PC-3 (cell line): ENCODE measurements around the gene ST7. TPM values are rescaled to one million over a fixed set of nuclear protein-coding genes. Genes with fewer than 3 reads are reported as not detected.

Experiments used
- ATAC-seq: fragments of 200-7000 bp; cut with Tn5 transposase; 2 replicates; pipeline ENCODE4 v1.9.1; 2020; ENCODE audit warnings: mild to moderate bottlenecking, moderate library complexity
- BruUV-seq: library from RNA; stranded (reverse); fragments of 400-500 nt; replicated peaks from 2 replicates; lab custom pipeline; 2021; lab: Mats Ljungman, UMichigan
- CTCF ChIA-PET: fragments of 300-600 bp; sonication (Branson Sonifier 250); formaldehyde crosslinking; loops from one replicate; lab custom pipeline; 2022; ENCODE audit warnings: antibody characterized with exemption; lab: Charles Lee
- POLR2A ChIA-PET: fragments of 300-600 bp; sonication (Branson Sonifier 250); formaldehyde crosslinking; loops from one replicate; lab custom pipeline; 2022; ENCODE audit warnings: antibody characterized with exemption; ENCODE audit not compliant: unreplicated experiment; lab: Charles Lee
- DNase-seq: peaks from one replicate; pipeline ENCODE4 v3.0.0-alpha.2; 2015
- H2AFZ ChIP-seq: fragments of 300-600 bp; sonication (generic); 2 replicates; pipeline ENCODE4 v1.6.0; 2016; ENCODE audit warnings: antibody characterized with exemption, low read length
- H3F3A ChIP-seq: fragments of 300-600 bp; sonication (generic); one replicate; pipeline ENCODE4 v1.6.0; 2017; ENCODE audit warnings: antibody characterized with exemption, low read length, control low read depth, mild to moderate bottlenecking; ENCODE audit not compliant: unreplicated experiment
- H3K27ac ChIP-seq: fragments of 300-600 bp; sonication (generic); 2 replicates; pipeline ENCODE4 v1.5.1; 2016; ENCODE audit warnings: mild to moderate bottlenecking, low read length
- H3K27me3 ChIP-seq: fragments of 300-600 bp; sonication (generic); 2 replicates; pipeline ENCODE4 v1.6.1; 2016; ENCODE audit warnings: low read length, mixed read lengths
- H3K36me3 ChIP-seq: fragments of 300-600 bp; sonication (generic); 2 replicates; pipeline ENCODE4 v1.6.1; 2016; ENCODE audit warnings: low read depth, mixed run types, low read length, mixed read lengths
- H3K4me1 ChIP-seq: fragments of 300-600 bp; sonication (generic); 2 replicates; pipeline ENCODE4 v1.5.1; 2016; ENCODE audit warnings: low read length; ENCODE audit not compliant: insufficient read depth
- H3K4me2 ChIP-seq: fragments of 300-600 bp; sonication (generic); 2 replicates; pipeline ENCODE4 v1.6.0; 2016; ENCODE audit warnings: low read length
- H3K4me3 ChIP-seq: fragments of 300-600 bp; sonication (generic); 2 replicates; pipeline ENCODE4 v1.5.1; 2016; ENCODE audit warnings: mild to moderate bottlenecking, low read length, mixed read lengths
- H3K79me2 ChIP-seq: fragments of 300-600 bp; sonication (generic); 2 replicates; pipeline ENCODE4 v1.6.1; 2017; ENCODE audit warnings: low read length, mixed read lengths
- H3K9ac ChIP-seq: fragments of 300-600 bp; sonication (generic); 2 replicates; pipeline ENCODE4 v1.6.0; 2016; ENCODE audit warnings: mild to moderate bottlenecking, low read length
- H3K9me2 ChIP-seq: fragments of 300-600 bp; sonication (generic); replicated peaks from 2 replicates; pipeline ENCODE4 v1.6.1; 2016; ENCODE audit warnings: mixed run types, low read length, mixed read lengths
- H3K9me3 ChIP-seq: fragments of 300-600 bp; sonication (generic); 2 replicates; pipeline ENCODE4 v1.6.1; 2016; ENCODE audit warnings: low read length, mixed read lengths
- H4K20me1 ChIP-seq: fragments of 300-600 bp; sonication (generic); 2 replicates; pipeline ENCODE4 v1.6.1; 2016; ENCODE audit warnings: low read length, mixed read lengths
- CTCF ChIP-seq: fragments of 300-600 bp; sonication (generic); conservative IDR thresholded peaks from 2 replicates; pipeline ENCODE4 v1.5.1; 2017; ENCODE audit warnings: antibody characterized with exemption, low read depth, mild to moderate bottlenecking, low read length
- EZH2 ChIP-seq: fragments of 300-600 bp; sonication (generic); IDR thresholded peaks from one replicate; pipeline ENCODE4 v1.6.1; 2017; ENCODE audit warnings: antibody characterized with exemption, mild to moderate bottlenecking, low read length; ENCODE audit not compliant: unreplicated experiment
- EZH2phosphoT487 ChIP-seq: fragments of 300-600 bp; sonication (generic); IDR thresholded peaks from 2 replicates; pipeline ENCODE4 v1.6.1; 2018; ENCODE audit warnings: mild to moderate bottlenecking, antibody characterized with exemption, low read length, borderline replicate concordance
- intact Hi-C: fragments of 100-400 bp; cut with micrococcal nuclease; formaldehyde crosslinking; loops from 2 replicates; pipeline ENCODE4 v1.9.0; 2023
- total RNA-seq: library from RNA; depleted of rRNA; stranded (reverse); fragments of >200 nt; gene quantifications from 2 replicates; pipeline ENCODE4 v1.2.3, GENCODE V29; 2014

ST7 gene
- total RNA-seq, 1 experiment from 2014 or later = 19.7 TPM

DNA sequence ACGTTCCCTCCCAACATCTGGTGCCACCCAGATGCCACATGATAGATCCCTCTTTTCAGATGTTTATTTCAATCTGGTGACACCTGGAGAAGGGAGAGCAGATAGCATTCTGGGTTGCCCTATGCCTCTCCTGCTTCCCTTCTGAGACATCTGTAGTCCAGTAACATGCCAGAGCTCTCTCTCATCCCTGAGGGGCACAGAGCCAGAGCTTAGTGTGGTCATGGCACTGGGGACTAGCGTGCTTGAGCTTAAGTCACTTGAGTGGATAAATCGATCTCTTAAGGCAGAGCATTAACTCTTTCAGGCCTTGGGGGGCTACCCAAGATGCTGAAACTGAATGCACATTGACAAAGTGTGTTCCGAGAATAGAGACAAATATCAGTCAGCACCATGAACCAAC is 321.6 kb downstream of the ST7 start:
- Histone ChIP-seq H3K79me2 (no peaks in the 10 kb centered on the region), H3K9me2 (no peaks in the 10 kb centered on the region), H3K27me3 (no peaks in the 10 kb centered on the region), H3K36me3 (no peaks in the 10 kb centered on the region), H3K4me3 (no peak overlapping the region), H3K9me3 (no peaks in the 10 kb centered on the region), H3K4me1 (peaks cover 15% of the 10 kb centered on the region), H4K20me1 (no peaks in the 10 kb centered on the region), H3K9ac (no peak overlapping the region), H3K4me2 (no peak overlapping the region), H3K27ac (no peak overlapping the region), H3F3A (peaks cover 4% of the 10 kb centered on the region), H2AFZ (no peak overlapping the region)
- ATAC-seq = no peak
- ChIA-PET CTCF (no interaction called here), POLR2A (no interaction called here)
- TF ChIP-seq EZH2 = no peak
- TF ChIP-seq CTCF = no peak
- TF ChIP-seq EZH2phosphoT487 = no peak
- intact Hi-C loops = no loop called here
- no TSS peak for BruUV-seq
- DNase-seq = no peak

DNA sequence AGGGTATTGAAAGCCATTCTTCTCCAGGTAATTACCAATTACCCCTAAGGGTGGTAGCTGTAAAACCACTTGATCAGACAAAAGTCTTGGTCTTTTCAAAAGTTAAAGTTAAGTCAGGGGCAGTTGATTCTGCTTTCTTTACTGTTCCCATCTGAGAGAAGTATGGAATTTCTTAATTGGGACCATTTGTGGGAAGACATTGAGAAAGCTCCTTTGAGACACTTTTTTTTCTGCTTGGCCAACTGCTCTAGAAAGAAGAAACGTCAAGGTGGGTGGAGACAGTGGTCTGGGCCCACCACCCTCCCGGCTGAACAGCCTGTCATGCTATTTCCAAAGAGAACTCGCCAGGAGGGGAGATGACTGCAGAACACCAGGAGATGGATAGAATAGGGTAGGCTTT is 324.3 kb downstream of the ST7 start:
- Histone ChIP-seq H3K79me2 (no peaks in the 10 kb centered on the region), H3K4me2 (no peak overlapping the region), H2AFZ (no peak overlapping the region), H3K27me3 (no peaks in the 10 kb centered on the region), H3K27ac (no peak overlapping the region), H3K4me1 (no peaks in the 10 kb centered on the region), H3K9ac (no peak overlapping the region), H3K9me3 (no peaks in the 10 kb centered on the region), H3K9me2 (no peaks in the 10 kb centered on the region), H4K20me1 (no peaks in the 10 kb centered on the region), H3K36me3 (no peaks in the 10 kb centered on the region), H3K4me3 (no peak overlapping the region), H3F3A (no peaks in the 10 kb centered on the region)
- ATAC-seq (no peak), DNase-seq (no peak)
- BruUV-seq = no TSS peak
- POLR2A ChIA-PET = no interaction called here
- no peak for TF ChIP-seq EZH2phosphoT487
- TF ChIP-seq CTCF = no peak
- no peak for TF ChIP-seq EZH2
- CTCF ChIA-PET = no interaction called here
- intact Hi-C loops = no loop called here

DNA sequence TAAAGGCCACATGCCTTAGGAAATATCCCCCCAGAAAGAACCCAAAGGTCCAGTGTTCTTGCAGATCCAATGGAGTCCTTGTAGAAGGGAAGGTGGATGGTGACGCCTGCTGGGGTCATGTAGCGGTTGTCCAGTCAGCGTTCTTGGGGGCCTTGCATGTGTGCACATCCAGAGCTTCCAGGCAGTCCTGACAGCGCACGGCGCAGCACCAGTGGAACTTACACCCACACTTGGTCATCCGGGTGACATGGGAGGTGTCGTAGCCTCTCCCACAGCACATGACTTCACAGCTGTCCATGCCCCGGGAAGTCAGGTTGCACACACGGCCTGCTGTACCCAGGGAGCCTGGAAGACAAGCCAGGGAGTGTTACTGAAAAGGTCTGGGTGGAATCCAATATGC is 324.7 kb downstream of the ST7 start:
- BruUV-seq = no TSS peak
- Histone ChIP-seq H3K27me3 (no peaks in the 10 kb centered on the region), H2AFZ (no peak overlapping the region), H3K9me3 (no peaks in the 10 kb centered on the region), H4K20me1 (no peaks in the 10 kb centered on the region), H3K36me3 (no peaks in the 10 kb centered on the region), H3K9me2 (no peaks in the 10 kb centered on the region), H3K4me2 (no peak overlapping the region), H3K79me2 (no peaks in the 10 kb centered on the region), H3K4me1 (no peaks in the 10 kb centered on the region), H3K9ac (no peak overlapping the region), H3K27ac (no peak overlapping the region), H3F3A (no peaks in the 10 kb centered on the region), H3K4me3 (no peak overlapping the region)
- intact Hi-C loops = no loop called here
- ATAC-seq (no peak), DNase-seq (no peak)
- CTCF ChIA-PET = no interaction called here
- POLR2A ChIA-PET = no interaction called here
- TF ChIP-seq EZH2 (no peak), CTCF (no peak), EZH2phosphoT487 (no peak)
